Panc1 (cell line): ENCODE results near the gene UBAC2. TPM values are rescaled to one million over a fixed set of nuclear protein-coding genes. Genes with fewer than 3 reads are reported as not detected.

Experiments
- ATAC-seq: fragments of 200-7000 bp; cut with Tn5 transposase; 2 replicates; pipeline ENCODE4 v1.9.1; 2020; ENCODE audit warnings: mild to moderate bottlenecking, moderate library complexity
- BruUV-seq: library from RNA; stranded (reverse); fragments of 400-500 nt; replicated peaks from 2 replicates; lab custom pipeline; 2021; lab: Mats Ljungman, UMichigan
- CTCF ChIA-PET: fragments of 300-600 bp; sonication (Branson Sonifier 250); formaldehyde crosslinking; loops from one replicate; lab custom pipeline; 2022; ENCODE audit warnings: antibody characterized with exemption; lab: Charles Lee
- POLR2A ChIA-PET: fragments of 300-600 bp; sonication (Branson Sonifier 250); formaldehyde crosslinking; loops from one replicate; lab custom pipeline; 2022; ENCODE audit warnings: antibody characterized with exemption; lab: Charles Lee
- DNase-seq: peaks from one replicate; pipeline ENCODE4 v3.0.0-alpha.2; 2010; ENCODE audit warnings: low read depth, low spot score
- H3K27ac ChIP-seq: 2 replicates; pipeline ENCODE4 v1.5.1; 2011; ENCODE audit warnings: mild to moderate bottlenecking, low read length, inconsistent platforms
- H3K27me3 ChIP-seq: fragments of 200-500 bp; sonication (Bioruptor generic); 2 replicates; pipeline ENCODE4 v1.6.0; 2014; ENCODE audit warnings: low read length, inconsistent platforms; ENCODE audit not compliant: control insufficient read depth, insufficient read depth
- H3K36me3 ChIP-seq: fragments of 200-500 bp; sonication (Bioruptor generic); 2 replicates; pipeline ENCODE4 v1.5.1; 2014; ENCODE audit warnings: inconsistent platforms, mild to moderate bottlenecking, low read length, moderate library complexity; ENCODE audit not compliant: control insufficient read depth, insufficient read depth
- H3K4me1 ChIP-seq: 2 replicates; pipeline ENCODE4 v1.5.1; 2011; ENCODE audit warnings: inconsistent platforms, mild to moderate bottlenecking, low read length, moderate library complexity; ENCODE audit not compliant: control insufficient read depth, insufficient read depth
- H3K4me3 ChIP-seq, 2 experiments: 2 replicates each; pipeline ENCODE4 v1.5.1; 2011 to 2012; ENCODE audit warnings: low read depth in 2 of 2, low read length in 2 of 2, mild to moderate bottlenecking in 2 of 2, inconsistent platforms in 1 of 2, moderate library complexity in 1 of 2
- H3K9me3 ChIP-seq: fragments of 200-500 bp; sonication (Bioruptor generic); 2 replicates; pipeline ENCODE4 v1.5.1; 2014; ENCODE audit warnings: low read depth, mild to moderate bottlenecking, inconsistent platforms, low read length, moderate library complexity; ENCODE audit not compliant: control insufficient read depth, insufficient read depth
- CTCF ChIP-seq: fragments of 450-650 bp; IDR thresholded peaks from 2 replicates; pipeline ENCODE4 v1.5.1; 2017; ENCODE audit warnings: mild to moderate bottlenecking
- POLR2AphosphoS5 ChIP-seq: IDR thresholded peaks from 2 replicates; pipeline ENCODE4 v1.6.1; 2012; ENCODE audit warnings: mild to moderate bottlenecking, low read depth, low read length, moderate library complexity
- REST ChIP-seq, 2 experiments: IDR thresholded peaks; 2 replicates each; pipeline ENCODE4 v1.6.1; 2011 to 2012; ENCODE audit warnings: low read depth in 2 of 2, control low read depth in 1 of 2, low read length in 1 of 2, mild to moderate bottlenecking in 1 of 2, moderate library complexity in 1 of 2; ENCODE audit not compliant: insufficient read depth in 1 of 2
- SIN3A ChIP-seq: IDR thresholded peaks from 2 replicates; pipeline ENCODE4 v1.6.1; 2012; ENCODE audit warnings: low read depth, mild to moderate bottlenecking, low read length, moderate library complexity, borderline replicate concordance; ENCODE audit not compliant: insufficient read depth
- TCF7L2 ChIP-seq: IDR thresholded peaks from 2 replicates; pipeline ENCODE4 v1.6.1; 2011; ENCODE audit warnings: mild to moderate bottlenecking, low read depth, low read length, inconsistent platforms
- in situ Hi-C: cut with HindIII; loops from 2 replicates; pipeline ENCODE4 v1.10.0; 2016; ENCODE audit warnings: low sequenced_read_pairs, low pct_unique_long_range_greater_than_20kb
- intact Hi-C: fragments of 100-400 bp; cut with micrococcal nuclease; formaldehyde crosslinking; loops from one replicate; pipeline ENCODE4 v1.10.0; 2022; ENCODE audit not compliant: unreplicated experiment
- total RNA-seq: library from RNA; stranded (reverse); gene quantifications from one replicate; pipeline ENCODE4 v1.2.1, GENCODE V29; 2021; ENCODE audit not compliant: unreplicated experiment

UBAC2 gene
- total RNA-seq, 1 experiment from 2014 or later, result 40.8 TPM

- H3K4me1 ChIP-seq, result no peaks in the 10 kb centered on the region
- no peaks in the 10 kb centered on the region for H3K27me3 ChIP-seq
- H3K27ac ChIP-seq, result no peak overlapping the region
- ChIA-PET CTCF (no interaction called here), POLR2A (no interaction called here)
- intact Hi-C loops, result no loop called here
- H3K36me3 ChIP-seq, result no peaks in the 10 kb centered on the region; the same call in 1 of the 2 replicates
- DNase-seq (no peak), ATAC-seq (no peak)
- H3K4me3 ChIP-seq, result no peak overlapping the region
- H3K9me3 ChIP-seq, result no peaks in the 10 kb centered on the region
- in situ Hi-C loops, result no loop called here
- no peak for TF ChIP-seq CTCF
- no peak for TF ChIP-seq TCF7L2
- no peak for TF ChIP-seq SIN3A
- TF ChIP-seq POLR2AphosphoS5, result no peak
- no peak for TF ChIP-seq REST (IDR thresholded peaks at IDR 0.05; ENCODE audit: insufficient read depth in 1 of 2, low read depth in 2 of 2, low read length in 1 of 2)
- BruUV-seq, result no TSS peak
These were observed 139.2 kb downstream of the UBAC2 start for GRCh38 chr13:99339736-99340397.

- no peaks in the 10 kb centered on the region for H3K9me3 ChIP-seq
- TF ChIP-seq REST (IDR thresholded peaks at IDR 0.05; ENCODE audit: insufficient read depth in 1 of 2, low read depth in 2 of 2, low read length in 1 of 2) (no peak), SIN3A (no peak), CTCF (no peak), POLR2AphosphoS5 (no peak), TCF7L2 (no peak)
- ChIA-PET CTCF (no interaction called here), POLR2A (no interaction called here)
- H3K4me1 ChIP-seq, result no peaks in the 10 kb centered on the region
- DNase-seq (no peak), ATAC-seq (no peak)
- in situ Hi-C loops (no loop called here), intact Hi-C loops (no loop called here)
- no peaks in the 10 kb centered on the region; the same call in 1 of the 2 replicates for H3K36me3 ChIP-seq
- no peaks in the 10 kb centered on the region for H3K27me3 ChIP-seq
- BruUV-seq, result no TSS peak
- H3K4me3 ChIP-seq, result no peak overlapping the region
- H3K27ac ChIP-seq, result no peak overlapping the region
These were observed 140.0 kb downstream of the UBAC2 start for GRCh38 chr13:99340638-99341037.
